RWPE2 (cell line): ENCODE data around the gene IPCEF1.

Experiments
- ATAC-seq: fragments of 200-7000 bp; cut with Tn5 transposase; 3 replicates; pipeline ENCODE4 v1.9.1; 2021; ENCODE audit warnings: low read depth
- DNase-seq: peaks from one replicate; pipeline ENCODE4 v3.0.0-alpha.2; 2020; ENCODE audit warnings: low spot score
- H3K27ac ChIP-seq: fragments of 450-650 bp; 2 replicates; pipeline ENCODE4 v1.5.1; 2017; ENCODE audit warnings: mild to moderate bottlenecking; ENCODE audit not compliant: poor library complexity, severe bottlenecking
- H3K27me3 ChIP-seq: fragments of 250-450 bp; sonication (Bioruptor Pico); 2 replicates; pipeline ENCODE4 v1.5.1; 2021; ENCODE audit warnings: mild to moderate bottlenecking, moderate library complexity; ENCODE audit not compliant: insufficient read depth, poor library complexity, severe bottlenecking
- H3K36me3 ChIP-seq: fragments of 250-450 bp; sonication (Bioruptor Pico); 2 replicates; pipeline ENCODE4 v1.5.1; 2020; ENCODE audit warnings: low read depth, mild to moderate bottlenecking, moderate library complexity
- H3K4me1 ChIP-seq: fragments of 250-450 bp; sonication (Bioruptor Pico); 2 replicates; pipeline ENCODE4 v1.5.1; 2021; ENCODE audit warnings: mild to moderate bottlenecking, moderate library complexity; ENCODE audit not compliant: insufficient read depth, poor library complexity, severe bottlenecking
- H3K4me3 ChIP-seq: fragments of 250-450 bp; sonication (Bioruptor Pico); 2 replicates; pipeline ENCODE4 v1.5.1; 2021; ENCODE audit warnings: mild to moderate bottlenecking, moderate library complexity; ENCODE audit not compliant: severe bottlenecking
- H3K9me3 ChIP-seq: fragments of 250-450 bp; sonication (Bioruptor Pico); 2 replicates; pipeline ENCODE4 v1.5.1; 2021; ENCODE audit warnings: mild to moderate bottlenecking, moderate library complexity; ENCODE audit not compliant: severe bottlenecking
- TF ChIP-seq, protein P1 (sequence below): fragments of 450-650 bp; IDR thresholded peaks from one replicate; pipeline ENCODE4 v1.5.1; 2017; ENCODE audit warnings: mild to moderate bottlenecking, moderate library complexity; ENCODE audit not compliant: poor library complexity, severe bottlenecking

IPCEF1 gene

GRCh38 chr6:154156135-154156896, 200.3 kb downstream of the IPCEF1 start:
- TF ChIP-seq, protein P1, sequence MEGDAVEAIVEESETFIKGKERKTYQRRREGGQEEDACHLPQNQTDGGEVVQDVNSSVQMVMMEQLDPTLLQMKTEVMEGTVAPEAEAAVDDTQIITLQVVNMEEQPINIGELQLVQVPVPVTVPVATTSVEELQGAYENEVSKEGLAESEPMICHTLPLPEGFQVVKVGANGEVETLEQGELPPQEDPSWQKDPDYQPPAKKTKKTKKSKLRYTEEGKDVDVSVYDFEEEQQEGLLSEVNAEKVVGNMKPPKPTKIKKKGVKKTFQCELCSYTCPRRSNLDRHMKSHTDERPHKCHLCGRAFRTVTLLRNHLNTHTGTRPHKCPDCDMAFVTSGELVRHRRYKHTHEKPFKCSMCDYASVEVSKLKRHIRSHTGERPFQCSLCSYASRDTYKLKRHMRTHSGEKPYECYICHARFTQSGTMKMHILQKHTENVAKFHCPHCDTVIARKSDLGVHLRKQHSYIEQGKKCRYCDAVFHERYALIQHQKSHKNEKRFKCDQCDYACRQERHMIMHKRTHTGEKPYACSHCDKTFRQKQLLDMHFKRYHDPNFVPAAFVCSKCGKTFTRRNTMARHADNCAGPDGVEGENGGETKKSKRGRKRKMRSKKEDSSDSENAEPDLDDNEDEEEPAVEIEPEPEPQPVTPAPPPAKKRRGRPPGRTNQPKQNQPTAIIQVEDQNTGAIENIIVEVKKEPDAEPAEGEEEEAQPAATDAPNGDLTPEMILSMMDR, result peak; percentile 77
- Histone ChIP-seq H3K27ac (no peak overlapping the region), H3K36me3 (no peaks in the 10 kb centered on the region), H3K4me1 (no peaks in the 10 kb centered on the region), H3K9me3 (no peaks in the 10 kb centered on the region), H3K27me3 (no peaks in the 10 kb centered on the region), H3K4me3 (no peak overlapping the region)
- ATAC-seq (peak; percentile 86), DNase-seq (no peak)

DNA sequence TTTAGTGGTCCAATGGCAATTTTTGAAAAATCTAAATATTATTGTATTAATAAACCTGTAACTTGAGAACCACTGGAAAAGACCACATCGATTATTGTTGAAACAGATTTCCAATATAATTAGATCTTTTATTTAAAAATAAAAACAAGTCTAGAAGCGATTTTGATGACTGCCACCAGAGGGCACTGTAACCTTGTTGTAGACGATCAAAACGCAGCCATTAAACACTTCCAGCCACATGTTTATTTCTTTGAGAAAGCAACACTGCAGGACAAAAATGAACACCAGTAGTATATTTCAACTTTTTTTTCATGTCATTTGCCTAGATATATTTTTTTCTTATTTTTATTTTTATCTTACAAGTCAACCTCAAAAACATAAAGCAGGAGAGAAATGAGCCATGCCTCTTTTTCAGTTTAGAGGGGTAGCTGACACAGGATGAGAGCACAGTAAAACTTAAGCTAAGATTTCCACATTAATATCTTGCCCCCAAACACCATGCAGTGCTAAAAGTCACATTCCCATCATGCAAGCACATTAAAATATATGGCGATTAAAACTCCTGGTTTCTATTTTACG, 202.1 kb downstream of the IPCEF1 start:
- DNase-seq, result no peak
- H3K36me3 ChIP-seq, result no peaks in the 10 kb centered on the region
- no peaks in the 10 kb centered on the region for H3K9me3 ChIP-seq
- no peak for ATAC-seq
- H3K4me1 ChIP-seq, result no peaks in the 10 kb centered on the region
- no peak overlapping the region for H3K4me3 ChIP-seq
- no peak overlapping the region for H3K27ac ChIP-seq
- H3K27me3 ChIP-seq, result no peaks in the 10 kb centered on the region
- TF ChIP-seq, protein P1, result peak; percentile 83

DNA sequence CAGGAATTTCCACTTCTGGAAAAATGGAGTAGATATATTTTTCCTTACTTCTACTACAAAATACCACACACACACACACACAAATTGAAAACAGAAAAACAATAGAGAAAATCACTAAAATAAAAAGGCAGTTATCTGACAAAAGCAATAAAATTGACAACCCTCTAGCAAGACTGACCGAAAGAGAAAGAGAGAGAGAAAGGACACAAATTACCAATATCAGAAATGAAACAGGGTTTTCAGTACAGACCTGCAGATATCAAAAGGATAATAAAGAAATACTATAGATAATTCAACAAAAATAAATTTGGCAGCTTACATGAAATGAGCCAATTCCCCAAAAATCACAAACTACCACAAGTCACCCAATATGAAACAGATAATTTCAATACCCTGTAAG, 212.8 kb downstream of the IPCEF1 start:
- H3K4me3 ChIP-seq, result no peak overlapping the region
- ATAC-seq (no peak), DNase-seq (no peak)
- H3K36me3 ChIP-seq, result no peaks in the 10 kb centered on the region
- H3K27ac ChIP-seq, result no peak overlapping the region
- H3K9me3 ChIP-seq, result no peaks in the 10 kb centered on the region
- TF ChIP-seq, protein P1, result no peak
- no peaks in the 10 kb centered on the region for H3K27me3 ChIP-seq
- H3K4me1 ChIP-seq, result no peaks in the 10 kb centered on the region

- no peak overlapping the region for H3K27ac ChIP-seq
- DNase-seq (no peak), ATAC-seq (no peak)
- no peaks in the 10 kb centered on the region for H3K4me1 ChIP-seq
- TF ChIP-seq, protein P1, result no peak
- H3K4me3 ChIP-seq, result no peak overlapping the region
- no peaks in the 10 kb centered on the region for H3K27me3 ChIP-seq
- H3K9me3 ChIP-seq, result no peaks in the 10 kb centered on the region
- H3K36me3 ChIP-seq, result no peaks in the 10 kb centered on the region
Observed at GRCh38 chr6:154140743-154141142, 215.9 kb downstream of the IPCEF1 start.

DNA sequence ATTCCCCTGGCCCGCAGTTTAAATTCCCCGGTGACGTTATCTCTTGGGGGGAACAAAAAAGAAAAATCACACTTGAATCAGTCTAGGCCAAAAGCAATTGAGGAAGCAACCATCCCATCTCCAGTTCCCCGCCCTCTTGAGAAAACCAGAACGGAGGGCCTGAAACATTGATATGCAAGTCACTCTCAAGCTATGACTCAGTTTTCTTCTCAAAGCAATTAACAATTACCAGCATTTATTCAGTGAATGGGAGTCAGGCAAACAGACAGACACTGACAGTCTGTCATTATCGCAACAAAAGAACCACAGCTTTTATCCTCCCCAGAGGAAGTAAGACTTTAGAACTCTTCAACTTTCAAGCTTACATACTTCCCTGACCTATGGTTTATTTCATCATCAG, 216.7 kb downstream of the IPCEF1 start:
- H3K4me1 ChIP-seq, result no peaks in the 10 kb centered on the region
- no peaks in the 10 kb centered on the region for H3K9me3 ChIP-seq
- TF ChIP-seq, protein P1, result no peak
- ATAC-seq (no peak), DNase-seq (no peak)
- no peaks in the 10 kb centered on the region for H3K36me3 ChIP-seq
- no peak overlapping the region for H3K4me3 ChIP-seq
- no peaks in the 10 kb centered on the region for H3K27me3 ChIP-seq
- H3K27ac ChIP-seq, result no peak overlapping the region
